Activated CD4-positive, alpha-beta memory T cell treated with anti-CD3 and anti-CD28 coated beads for 36 hours (primary cell): Measurements from ENCODE around the gene COMMD2. TPM values are rescaled to one million over a fixed set of nuclear protein-coding genes. Genes with fewer than 3 reads are reported as not detected.

Experiments used
- CTCF ChIA-PET: fragments of 350-600 bp; sonication (Branson Sonifier 250); formaldehyde crosslinking; loops from one replicate; lab custom pipeline; 2021; ENCODE audit warnings: antibody characterized with exemption, inconsistent platforms; lab: Charles Lee
- POLR2A ChIA-PET: fragments of 350-600 bp; sonication (Branson Sonifier 250); formaldehyde crosslinking; loops from one replicate; lab custom pipeline; 2021; ENCODE audit warnings: antibody characterized with exemption; lab: Charles Lee
- DNase-seq: peaks from one replicate; pipeline ENCODE4 v3.0.0-alpha.2; 2020
- H3K27ac Mint-ChIP-seq: one replicate; pipeline ENCODE4 v1.8.0; 2021; ENCODE audit warnings: mixed read lengths
- H3K27me3 Mint-ChIP-seq: one replicate; pipeline ENCODE4 v1.8.0; 2021; ENCODE audit warnings: mixed read lengths
- H3K36me3 Mint-ChIP-seq: one replicate; pipeline ENCODE4 v1.8.0; 2021; ENCODE audit warnings: mixed read lengths
- H3K4me1 Mint-ChIP-seq: one replicate; pipeline ENCODE4 v1.8.0; 2021; ENCODE audit warnings: low read depth, mixed read lengths
- H3K4me3 Mint-ChIP-seq: one replicate; pipeline ENCODE4 v1.8.0; 2021; ENCODE audit warnings: mild to moderate bottlenecking, mixed read lengths
- H3K9me3 Mint-ChIP-seq: one replicate; pipeline ENCODE4 v1.8.0; 2021; ENCODE audit warnings: mixed read lengths
- intact Hi-C: fragments of 100-400 bp; cut with micrococcal nuclease; formaldehyde crosslinking; loops from one replicate; pipeline ENCODE4 v1.15.1; 2023
- total RNA-seq, 2 experiments: library from RNA; stranded (reverse); gene quantifications; one replicate each; pipeline ENCODE4 v1.2.3, GENCODE V29; 2021

Gene COMMD2
- total RNA-seq, 2 experiments from 2014 or later, result 28.4 to 34.4 TPM

DNA sequence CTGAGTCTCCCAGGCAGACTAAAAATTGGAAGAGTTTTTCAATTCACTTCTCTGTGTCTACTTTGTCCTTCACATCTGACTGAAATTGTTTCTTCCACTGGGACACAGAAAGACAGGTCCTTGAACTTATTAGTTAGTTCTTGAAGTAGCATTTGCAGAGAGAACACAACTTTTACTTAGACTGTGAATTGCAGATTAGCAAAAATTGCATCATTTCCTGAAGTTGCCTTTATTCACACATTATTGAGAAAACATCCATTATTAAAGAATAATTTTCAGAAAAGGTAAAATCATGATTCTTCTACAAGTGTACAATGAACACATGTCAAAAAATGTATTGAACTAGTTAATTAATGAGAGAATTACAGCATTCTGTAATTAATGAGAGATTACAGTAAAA, 1.4 kb upstream of the COMMD2 start:
- Mint-ChIP-seq H3K4me1 (peaks cover 22% of the 10 kb centered on the region), H3K27ac (peak overlapping the region; percentile 64), H3K4me3 (no peak overlapping the region), H3K36me3 (peaks cover 10% of the 10 kb centered on the region), H3K9me3 (no peaks in the 10 kb centered on the region), H3K27me3 (no peaks in the 10 kb centered on the region)
- no peak for DNase-seq
- intact Hi-C loops, result loop anchor here (2.0 kb wide), 1 partner anchor 179 kb away; no protein-coding TSS in a partner anchor
- ChIA-PET CTCF (interaction anchor here (2.9 to 3.0 kb wide), 2 partner anchors 55 to 184 kb away, joined by 16 to 29 read pairs; no protein-coding TSS in a partner anchor), POLR2A (interaction anchor here (1.1 kb wide), 1 partner anchor 116 kb away, joined by 3 read pairs; no protein-coding TSS in a partner anchor)

DNA sequence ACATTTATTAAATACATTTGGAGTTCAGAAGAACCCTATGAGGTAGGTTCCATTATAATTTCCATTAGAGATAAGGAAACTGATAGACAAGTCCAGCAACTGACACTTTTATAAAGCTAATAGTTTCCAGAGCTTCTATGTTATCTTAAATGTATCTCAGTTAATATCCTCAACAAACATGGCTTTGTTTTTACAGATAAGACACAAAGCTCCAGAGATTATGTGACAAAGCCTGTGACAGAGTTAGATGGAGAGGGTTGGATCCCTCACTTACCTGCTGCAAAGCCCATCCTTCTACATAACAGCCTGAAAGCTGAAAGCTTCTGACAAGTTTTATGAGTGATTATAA, 473 bp upstream of the COMMD2 start:
- DNase-seq, result no peak
- peak overlapping the region; percentile 90 for H3K4me3 Mint-ChIP-seq
- H3K27me3 Mint-ChIP-seq, result no peaks in the 10 kb centered on the region
- H3K27ac Mint-ChIP-seq, result peak overlapping the region; percentile 87
- intact Hi-C loops, result loop anchor here (1.0 to 2.0 kb wide), 7 partner anchors 50 to 245 kb away; partner anchors contain the start of gene RNF13
- CTCF ChIA-PET, result interaction anchor here (0.7 to 3.0 kb wide), 14 partner anchors 8 to 795 kb away, joined by 3 to 29 read pairs (median 5); partner anchors contain the start of gene WWTR1
- H3K4me1 Mint-ChIP-seq, result peaks cover 22% of the 10 kb centered on the region
- peaks cover 18% of the 10 kb centered on the region for H3K36me3 Mint-ChIP-seq
- POLR2A ChIA-PET, result interaction anchor here (0.8 to 1.1 kb wide), 2 partner anchors 10 to 117 kb away, joined by 3 read pairs; no protein-coding TSS in a partner anchor
- no peaks in the 10 kb centered on the region for H3K9me3 Mint-ChIP-seq

DNA sequence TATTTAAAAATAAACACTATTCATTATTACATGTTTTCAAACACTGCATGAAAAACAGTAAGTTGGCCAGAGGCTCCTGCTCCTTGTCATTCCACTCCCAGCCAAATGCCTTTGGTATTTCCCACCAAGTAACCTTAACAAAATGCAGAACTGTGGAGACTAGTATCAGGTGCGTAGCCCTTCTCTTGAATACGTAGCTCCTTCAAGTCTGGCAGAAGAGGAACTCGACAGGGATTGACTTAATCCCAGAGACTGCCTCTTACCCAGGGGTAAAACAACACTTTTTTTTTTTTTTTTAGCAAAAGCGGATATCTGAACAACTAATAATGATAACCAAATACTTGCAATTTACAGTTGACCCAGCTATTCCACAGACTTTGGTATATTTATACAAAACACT, 738 bp downstream of the COMMD2 start:
- Mint-ChIP-seq H3K4me1 (peaks cover 22% of the 10 kb centered on the region), H3K9me3 (no peaks in the 10 kb centered on the region), H3K27ac (peak overlapping the region; percentile 87), H3K36me3 (peaks cover 27% of the 10 kb centered on the region), H3K27me3 (no peaks in the 10 kb centered on the region), H3K4me3 (peak overlapping the region; percentile 90)
- intact Hi-C loops, result no loop called here
- CTCF ChIA-PET, result interaction anchor here (0.7 to 3.0 kb wide), 12 partner anchors 13 to 220 kb away, joined by 3 to 29 read pairs (median 4); partner anchors contain the start of gene WWTR1
- DNase-seq, result no peak
- POLR2A ChIA-PET, result interaction anchor here (0.7 to 1.6 kb wide), 3 partner anchors 9 to 62 kb away, joined by 3 to 4 read pairs (median 4); partner anchors contain the start of gene RNF13

DNA sequence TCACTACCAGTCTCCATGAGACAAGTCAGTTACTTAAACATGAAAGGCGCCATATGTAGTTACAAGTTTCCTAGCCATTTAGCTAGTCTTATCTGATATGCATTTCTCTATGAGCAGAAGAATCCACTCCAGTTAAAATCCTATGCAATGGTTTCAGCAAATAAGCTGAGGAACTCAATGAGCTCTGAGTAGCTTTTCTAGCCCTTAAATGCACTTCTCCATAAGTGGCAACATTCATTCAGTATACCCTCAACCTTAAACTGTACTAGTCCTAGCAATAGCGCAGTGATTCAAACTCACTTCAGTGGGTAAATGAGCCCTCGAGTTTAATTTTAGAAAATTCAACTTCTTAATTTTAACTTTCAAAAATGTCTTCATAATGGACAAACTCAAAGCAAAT, 7.7 kb downstream of the COMMD2 start:
- Mint-ChIP-seq H3K4me1 (no peaks in the 10 kb centered on the region), H3K4me3 (no peak overlapping the region), H3K27ac (no peak overlapping the region), H3K27me3 (no peaks in the 10 kb centered on the region), H3K36me3 (peaks cover 48% of the 10 kb centered on the region), H3K9me3 (no peaks in the 10 kb centered on the region)
- DNase-seq, result no peak
- CTCF ChIA-PET, result no interaction called here
- POLR2A ChIA-PET, result no interaction called here
- intact Hi-C loops, result no loop called here

DNA sequence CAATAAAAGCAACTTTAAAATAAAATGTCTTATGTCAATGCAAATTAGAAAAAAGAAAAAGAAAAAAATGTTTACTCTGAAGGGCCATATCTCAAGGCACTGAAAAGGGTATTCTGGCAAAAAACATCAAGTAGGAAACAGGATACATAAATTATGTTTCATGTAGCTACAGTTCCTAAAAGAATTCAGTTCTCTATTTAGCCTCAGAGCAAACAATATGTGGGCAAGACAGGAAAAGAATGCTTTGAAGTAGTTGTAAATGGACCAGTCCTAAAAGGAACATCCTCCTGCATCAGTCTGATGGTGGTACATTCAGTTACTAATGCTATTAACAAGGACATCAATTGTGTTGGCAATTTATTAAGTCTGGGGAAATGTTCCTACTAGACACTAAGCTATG, 8.1 kb downstream of the COMMD2 start:
- DNase-seq, result no peak
- POLR2A ChIA-PET, result no interaction called here
- intact Hi-C loops, result no loop called here
- peaks cover 49% of the 10 kb centered on the region for H3K36me3 Mint-ChIP-seq
- H3K27me3 Mint-ChIP-seq, result no peaks in the 10 kb centered on the region
- CTCF ChIA-PET, result no interaction called here
- peaks cover 2% of the 10 kb centered on the region for H3K4me1 Mint-ChIP-seq
- H3K27ac Mint-ChIP-seq, result no peak overlapping the region
- H3K9me3 Mint-ChIP-seq, result no peaks in the 10 kb centered on the region
- no peak overlapping the region for H3K4me3 Mint-ChIP-seq

DNA sequence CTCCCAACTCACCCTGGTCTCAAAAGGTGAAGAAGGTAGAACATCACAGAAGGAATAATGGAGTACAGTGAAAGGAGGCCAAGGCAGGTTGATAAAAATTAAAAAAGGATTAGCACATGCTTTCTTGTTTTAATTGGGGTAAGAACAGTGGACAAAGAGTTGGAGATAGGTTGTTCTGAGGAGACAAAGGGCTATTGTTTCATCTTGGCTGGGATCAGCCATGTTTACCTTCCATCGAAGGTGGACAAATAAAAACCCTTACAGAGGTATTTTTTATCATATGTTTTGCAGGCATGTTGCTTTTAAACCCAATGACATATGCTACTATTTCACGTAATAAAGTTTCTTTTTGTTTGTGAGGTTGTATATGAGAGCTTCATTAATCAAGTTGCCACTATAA, 12.9 kb downstream of the COMMD2 start:
- no peaks in the 10 kb centered on the region for H3K9me3 Mint-ChIP-seq
- no peak overlapping the region for H3K4me3 Mint-ChIP-seq
- POLR2A ChIA-PET, result no interaction called here
- intact Hi-C loops, result loop anchor here (1.0 kb wide), 1 partner anchor 37 kb away; no protein-coding TSS in a partner anchor
- H3K27ac Mint-ChIP-seq, result no peak overlapping the region
- no peaks in the 10 kb centered on the region for H3K27me3 Mint-ChIP-seq
- CTCF ChIA-PET, result interaction anchor here (0.7 to 2.1 kb wide), 2 partner anchors 13 to 32 kb away, joined by 3 to 6 read pairs; partner anchors contain the start of gene COMMD2
- H3K36me3 Mint-ChIP-seq, result peaks cover 26% of the 10 kb centered on the region
- peaks cover 7% of the 10 kb centered on the region for H3K4me1 Mint-ChIP-seq
- no peak for DNase-seq

DNA sequence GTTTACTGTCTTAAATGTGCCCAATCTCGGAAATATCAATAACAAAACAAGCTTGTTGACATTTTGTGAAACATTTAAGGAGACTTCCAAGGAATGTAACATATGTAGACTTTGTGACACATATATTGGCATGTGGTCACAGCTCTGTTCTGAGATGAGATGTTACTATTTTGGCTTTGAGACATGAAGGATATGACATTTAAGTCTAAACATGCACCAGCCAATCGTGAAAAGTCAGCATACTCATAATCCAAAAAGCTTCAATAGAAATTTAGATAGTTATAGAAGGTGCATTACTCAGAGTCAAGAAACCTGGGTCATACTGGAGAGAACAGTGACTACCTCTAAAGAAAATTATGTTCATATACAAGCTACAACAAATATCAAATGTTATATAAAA, 13.4 kb downstream of the COMMD2 start:
- Mint-ChIP-seq H3K36me3 (peaks cover 24% of the 10 kb centered on the region), H3K27ac (no peak overlapping the region), H3K4me1 (peaks cover 7% of the 10 kb centered on the region), H3K27me3 (no peaks in the 10 kb centered on the region), H3K9me3 (no peaks in the 10 kb centered on the region), H3K4me3 (no peak overlapping the region)
- CTCF ChIA-PET, result interaction anchor here (0.7 to 2.1 kb wide), 2 partner anchors 13 to 33 kb away, joined by 3 to 6 read pairs; partner anchors contain the start of gene COMMD2
- POLR2A ChIA-PET, result no interaction called here
- no peak for DNase-seq
- intact Hi-C loops, result loop anchor here (1.0 kb wide), 1 partner anchor 37 kb away; no protein-coding TSS in a partner anchor

DNA sequence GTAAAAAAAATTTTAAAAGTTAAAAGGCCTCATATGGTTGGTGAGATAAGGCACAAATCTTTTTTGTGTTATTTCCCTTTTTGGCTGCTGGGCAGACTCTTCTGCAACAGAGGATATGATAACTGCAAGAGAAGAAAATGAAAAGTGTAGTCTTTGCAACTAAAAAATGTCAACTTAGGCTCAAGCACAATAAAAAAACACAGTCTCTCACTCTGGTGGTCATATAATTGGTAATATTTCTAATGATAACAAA, 15.4 kb downstream of the COMMD2 start:
- DNase-seq, result no peak
- no peak overlapping the region for H3K4me3 Mint-ChIP-seq
- H3K4me1 Mint-ChIP-seq, result peaks cover 7% of the 10 kb centered on the region
- no peak overlapping the region for H3K27ac Mint-ChIP-seq
- intact Hi-C loops, result no loop called here
- ChIA-PET POLR2A (no interaction called here), CTCF (no interaction called here)
- H3K27me3 Mint-ChIP-seq, result no peaks in the 10 kb centered on the region
- no peaks in the 10 kb centered on the region for H3K9me3 Mint-ChIP-seq
- H3K36me3 Mint-ChIP-seq, result peaks cover 21% of the 10 kb centered on the region

DNA sequence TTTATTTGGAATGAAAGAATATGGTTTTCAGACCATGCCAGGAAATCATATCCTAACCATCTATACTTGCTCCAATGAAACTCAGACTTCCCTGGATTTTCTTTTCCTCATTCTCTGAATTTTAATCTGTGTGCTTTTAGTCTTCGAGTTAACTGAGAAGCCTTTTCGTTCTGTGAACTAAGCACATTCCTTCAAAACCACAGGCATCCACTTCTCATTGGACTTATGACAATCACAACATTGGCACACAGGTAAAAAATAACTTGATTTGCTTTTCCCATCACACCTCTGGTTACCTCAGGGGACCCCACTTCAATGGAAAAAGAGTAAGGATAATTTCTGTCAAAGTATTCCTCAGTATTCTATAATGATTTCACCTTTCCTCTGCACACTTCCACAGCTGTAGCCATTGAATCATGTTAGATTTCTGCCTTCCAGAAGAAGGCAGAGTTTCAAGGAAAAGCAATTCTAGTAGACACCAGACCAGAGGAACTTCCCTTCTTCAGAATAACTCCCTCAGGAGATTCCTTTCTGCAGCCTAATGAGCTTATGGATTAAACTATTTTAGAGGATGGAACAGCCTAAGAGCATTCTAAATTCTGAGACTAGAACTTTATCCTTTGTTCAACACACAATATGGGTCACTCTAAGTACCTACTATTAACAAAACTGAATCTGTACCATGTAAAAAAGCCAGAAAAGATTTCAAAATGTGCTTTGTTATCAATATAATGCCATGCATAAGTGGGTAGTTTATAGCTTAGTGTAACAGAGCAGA, 15.9 kb downstream of the COMMD2 start:
- Mint-ChIP-seq H3K36me3 (peaks cover 19% of the 10 kb centered on the region), H3K27me3 (no peaks in the 10 kb centered on the region), H3K4me1 (peaks cover 7% of the 10 kb centered on the region), H3K27ac (no peak overlapping the region), H3K4me3 (no peak overlapping the region), H3K9me3 (no peaks in the 10 kb centered on the region)
- intact Hi-C loops, result no loop called here
- no peak for DNase-seq
- POLR2A ChIA-PET, result no interaction called here
- CTCF ChIA-PET, result no interaction called here

DNA sequence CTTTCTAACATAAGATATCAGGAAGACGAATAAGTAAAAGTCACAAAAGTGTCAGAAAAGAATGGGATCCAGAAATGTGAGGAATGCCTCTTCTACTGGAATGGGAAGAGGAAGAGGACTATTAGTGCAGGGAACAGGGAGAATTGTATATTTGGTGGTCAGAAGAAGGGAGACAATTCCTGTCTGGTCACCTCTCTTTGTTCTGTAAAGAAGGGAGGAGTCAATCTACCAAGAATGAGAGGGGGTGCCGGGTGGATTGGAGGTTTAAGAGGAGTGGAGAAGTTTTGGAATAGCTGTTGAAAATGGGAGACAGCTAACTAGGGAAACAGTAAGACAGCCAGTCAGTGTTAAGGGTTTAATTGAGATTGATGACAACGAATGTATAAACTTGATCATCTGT, 20.1 kb downstream of the COMMD2 start:
- H3K36me3 Mint-ChIP-seq, result peaks cover 4% of the 10 kb centered on the region
- H3K27ac Mint-ChIP-seq, result no peak overlapping the region
- peaks cover 3% of the 10 kb centered on the region for H3K4me1 Mint-ChIP-seq
- intact Hi-C loops, result no loop called here
- ChIA-PET POLR2A (no interaction called here), CTCF (no interaction called here)
- H3K9me3 Mint-ChIP-seq, result no peaks in the 10 kb centered on the region
- H3K4me3 Mint-ChIP-seq, result no peak overlapping the region
- H3K27me3 Mint-ChIP-seq, result no peaks in the 10 kb centered on the region
- DNase-seq, result no peak

DNA sequence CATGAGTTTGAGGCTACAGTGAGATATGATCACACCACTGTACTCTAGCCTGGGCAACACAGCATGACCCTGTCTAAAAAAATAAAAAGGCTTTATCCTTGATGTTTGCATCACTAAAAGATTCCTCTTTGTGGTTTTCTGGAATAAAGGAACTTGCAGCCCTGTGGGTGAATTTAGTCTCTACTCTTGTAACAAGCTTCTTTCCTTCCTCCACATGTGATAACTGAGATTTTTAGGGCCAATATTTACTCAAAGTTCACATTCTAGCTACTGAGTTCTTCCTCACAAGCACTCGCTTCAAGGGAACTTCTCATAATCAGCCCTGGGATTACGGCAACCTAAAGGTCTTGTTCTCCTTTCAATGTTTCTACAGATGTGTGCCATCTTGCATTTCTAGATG, 24.6 kb downstream of the COMMD2 start:
- Mint-ChIP-seq H3K27me3 (peaks cover 1% of the 10 kb centered on the region), H3K4me3 (no peak overlapping the region), H3K36me3 (peaks cover 9% of the 10 kb centered on the region), H3K4me1 (peaks cover 8% of the 10 kb centered on the region), H3K27ac (no peak overlapping the region), H3K9me3 (no peaks in the 10 kb centered on the region)
- POLR2A ChIA-PET, result interaction anchor here (1.0 to 1.2 kb wide), 2 partner anchors 26 to 147 kb away, joined by 3 read pairs; no protein-coding TSS in a partner anchor
- CTCF ChIA-PET, result interaction anchor here (0.7 to 1.8 kb wide), 3 partner anchors 24 to 196 kb away, joined by 3 to 4 read pairs (median 3); partner anchors contain the start of gene COMMD2
- no peak for DNase-seq
- intact Hi-C loops, result loop anchor here (1.0 to 2.0 kb wide), 3 partner anchors 25 to 147 kb away; no protein-coding TSS in a partner anchor

DNA sequence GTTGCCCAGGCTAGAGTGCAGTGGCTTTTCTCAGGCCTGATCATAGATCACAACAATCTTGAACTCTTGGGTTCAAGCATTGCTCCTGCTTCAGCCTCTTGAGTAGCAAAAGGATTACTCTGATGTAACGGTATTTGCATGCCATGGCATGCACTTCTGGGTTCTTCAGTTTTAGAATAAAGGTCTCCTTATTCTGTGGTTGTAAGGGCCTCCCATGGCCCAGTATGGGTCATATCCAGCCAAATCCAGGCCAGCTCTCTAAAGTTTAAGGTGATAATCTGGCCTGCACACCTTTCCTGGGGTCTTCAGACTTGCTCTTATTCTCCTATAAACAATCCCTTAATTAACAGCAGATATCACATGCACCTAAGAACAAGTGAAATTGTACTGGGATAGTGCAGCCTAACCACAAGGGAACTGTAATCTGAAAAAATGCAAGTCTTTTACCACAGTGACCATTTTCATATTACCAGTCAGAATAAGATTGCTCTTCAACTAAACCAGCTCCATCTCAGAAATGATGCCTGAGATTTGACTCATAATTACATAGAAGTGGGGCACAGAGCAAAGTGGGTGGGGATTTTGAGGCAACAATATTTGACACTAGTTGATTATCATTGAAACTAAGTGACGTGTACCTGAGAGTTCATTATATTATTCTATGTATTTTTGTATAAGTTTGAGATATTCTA, 25.4 kb downstream of the COMMD2 start:
- Mint-ChIP-seq H3K4me1 (peaks cover 8% of the 10 kb centered on the region), H3K27me3 (peaks cover 3% of the 10 kb centered on the region), H3K4me3 (no peak overlapping the region), H3K9me3 (no peaks in the 10 kb centered on the region), H3K36me3 (peaks cover 10% of the 10 kb centered on the region), H3K27ac (no peak overlapping the region)
- peak; percentile 40 for DNase-seq
- CTCF ChIA-PET, result interaction anchor here (1.0 to 1.8 kb wide), 2 partner anchors 25 to 196 kb away, joined by 3 to 4 read pairs; partner anchors contain the start of gene COMMD2
- intact Hi-C loops, result loop anchor here (1.0 to 2.0 kb wide), 3 partner anchors 25 to 147 kb away; no protein-coding TSS in a partner anchor
- POLR2A ChIA-PET, result interaction anchor here (1.0 to 1.2 kb wide), 2 partner anchors 25 to 147 kb away, joined by 3 read pairs; no protein-coding TSS in a partner anchor
